Activated CD4-positive, alpha-beta memory T cell treated with anti-CD3 and anti-CD28 coated beads for 36 hours (primary cell): ENCODE measurements around the gene DNAH2. TPM values are rescaled to one million over a fixed set of nuclear protein-coding genes. Genes with fewer than 3 reads are reported as not detected.
"Not testable (repeated sequence)": the region's sequence is repeated elsewhere in the genome, so short reads cannot be mapped to it uniquely, and the experiment has no call there.

Experiments
- CTCF ChIA-PET: fragments of 350-600 bp; sonication (Branson Sonifier 250); formaldehyde crosslinking; loops from one replicate; lab custom pipeline; 2021; ENCODE audit warnings: antibody characterized with exemption, inconsistent platforms; lab: Charles Lee
- POLR2A ChIA-PET: fragments of 350-600 bp; sonication (Branson Sonifier 250); formaldehyde crosslinking; loops from one replicate; lab custom pipeline; 2021; ENCODE audit warnings: antibody characterized with exemption; lab: Charles Lee
- DNase-seq: peaks from one replicate; pipeline ENCODE4 v3.0.0-alpha.2; 2020
- H3K27ac Mint-ChIP-seq: one replicate; pipeline ENCODE4 v1.8.0; 2021; ENCODE audit warnings: mixed read lengths
- H3K27me3 Mint-ChIP-seq: one replicate; pipeline ENCODE4 v1.8.0; 2021; ENCODE audit warnings: mixed read lengths
- H3K36me3 Mint-ChIP-seq: one replicate; pipeline ENCODE4 v1.8.0; 2021; ENCODE audit warnings: mixed read lengths
- H3K4me1 Mint-ChIP-seq: one replicate; pipeline ENCODE4 v1.8.0; 2021; ENCODE audit warnings: low read depth, mixed read lengths
- H3K4me3 Mint-ChIP-seq: one replicate; pipeline ENCODE4 v1.8.0; 2021; ENCODE audit warnings: mild to moderate bottlenecking, mixed read lengths
- H3K9me3 Mint-ChIP-seq: one replicate; pipeline ENCODE4 v1.8.0; 2021; ENCODE audit warnings: mixed read lengths
- intact Hi-C: fragments of 100-400 bp; cut with micrococcal nuclease; formaldehyde crosslinking; loops from one replicate; pipeline ENCODE4 v1.15.1; 2023
- total RNA-seq, 2 experiments: library from RNA; stranded (reverse); gene quantifications; one replicate each; pipeline ENCODE4 v1.2.3, GENCODE V29; 2021

Gene DNAH2
- total RNA-seq, 2 experiments from 2014 or later: not detected

GRCh38 chr17:7794075-7794663 lies 76.6 kb downstream of the DNAH2 start:
- ChIA-PET CTCF (no interaction called here), POLR2A (no interaction called here)
- Mint-ChIP-seq H3K27ac (no peak overlapping the region), H3K9me3 (no peaks in the 10 kb centered on the region), H3K36me3 (no peaks in the 10 kb centered on the region), H3K4me1 (no peaks in the 10 kb centered on the region), H3K27me3 (no peaks in the 10 kb centered on the region), H3K4me3 (no peak overlapping the region)
- intact Hi-C loops: no loop called here
- no peak for DNase-seq

DNA sequence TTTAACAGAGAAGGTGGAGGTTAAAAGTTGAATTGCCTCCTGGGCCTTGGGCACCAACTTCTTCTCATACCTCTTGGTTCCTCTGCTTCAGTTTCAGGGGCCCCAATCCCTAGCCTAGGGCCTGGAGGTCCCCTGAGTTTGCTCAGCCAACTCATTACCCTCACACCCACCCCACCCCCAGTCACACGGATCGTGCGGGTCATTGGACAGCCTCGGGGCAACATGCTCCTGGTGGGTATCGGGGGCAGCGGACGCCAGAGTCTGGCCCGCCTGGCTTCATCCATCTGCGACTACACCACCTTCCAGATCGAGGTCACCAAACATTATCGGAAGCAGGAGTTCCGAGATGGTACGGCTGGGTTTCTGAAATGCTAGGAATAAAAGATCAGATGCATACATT lies 80.4 kb downstream of the DNAH2 start:
- ChIA-PET POLR2A (no interaction called here), CTCF (no interaction called here)
- Mint-ChIP-seq H3K4me1 (no peaks in the 10 kb centered on the region), H3K27me3 (peaks cover 2% of the 10 kb centered on the region), H3K36me3 (no peaks in the 10 kb centered on the region), H3K4me3 (no peak overlapping the region), H3K9me3 (no peaks in the 10 kb centered on the region), H3K27ac (no peak overlapping the region)
- intact Hi-C loops: no loop called here
- DNase-seq: no peak

DNA sequence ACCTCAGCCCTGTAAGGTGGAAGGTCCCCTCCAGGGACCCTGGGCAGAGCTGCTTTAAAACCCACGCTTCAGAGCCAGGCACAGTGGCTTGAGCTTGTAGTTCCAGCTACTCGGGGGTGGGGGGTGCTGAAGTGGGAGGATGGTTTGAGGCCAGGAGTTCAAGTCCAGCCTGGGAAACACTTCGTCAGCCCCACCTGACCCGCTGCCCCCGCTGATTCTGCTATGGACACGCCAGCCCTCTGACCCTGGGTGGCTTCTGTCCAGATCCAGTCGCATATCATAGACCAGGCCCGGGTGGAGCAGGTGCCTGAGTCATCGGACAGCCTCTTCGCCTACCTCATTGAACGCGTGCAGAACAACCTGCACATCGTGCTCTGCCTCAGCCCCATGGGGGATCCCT lies 81.3 kb downstream of the DNAH2 start:
- CTCF ChIA-PET: no interaction called here
- POLR2A ChIA-PET: no interaction called here
- Mint-ChIP-seq H3K4me3 (no peak overlapping the region), H3K4me1 (no peaks in the 10 kb centered on the region), H3K27ac (no peak overlapping the region), H3K36me3 (no peaks in the 10 kb centered on the region), H3K9me3 (no peaks in the 10 kb centered on the region), H3K27me3 (peaks cover 4% of the 10 kb centered on the region)
- intact Hi-C loops: no loop called here
- DNase-seq: no peak

- H3K27ac Mint-ChIP-seq: no peak overlapping the region
- DNase-seq: no peak
- H3K4me3 Mint-ChIP-seq: peak overlapping the region; percentile 12
- ChIA-PET POLR2A (interaction anchor here (0.6 kb wide), 1 partner anchor 23 kb away, joined by 4 read pairs; no protein-coding TSS in a partner anchor), CTCF (interaction anchor here (1.3 kb wide), 1 partner anchor 60 kb away, joined by 3 read pairs; no protein-coding TSS in a partner anchor)
- no peaks in the 10 kb centered on the region for H3K36me3 Mint-ChIP-seq
- H3K9me3 Mint-ChIP-seq: no peaks in the 10 kb centered on the region
- no peaks in the 10 kb centered on the region for H3K4me1 Mint-ChIP-seq
- H3K27me3 Mint-ChIP-seq: peaks cover 14% of the 10 kb centered on the region
- intact Hi-C loops: no loop called here
Observed at GRCh38 chr17:7803981-7804380, 86.4 kb downstream of the DNAH2 start.

DNA sequence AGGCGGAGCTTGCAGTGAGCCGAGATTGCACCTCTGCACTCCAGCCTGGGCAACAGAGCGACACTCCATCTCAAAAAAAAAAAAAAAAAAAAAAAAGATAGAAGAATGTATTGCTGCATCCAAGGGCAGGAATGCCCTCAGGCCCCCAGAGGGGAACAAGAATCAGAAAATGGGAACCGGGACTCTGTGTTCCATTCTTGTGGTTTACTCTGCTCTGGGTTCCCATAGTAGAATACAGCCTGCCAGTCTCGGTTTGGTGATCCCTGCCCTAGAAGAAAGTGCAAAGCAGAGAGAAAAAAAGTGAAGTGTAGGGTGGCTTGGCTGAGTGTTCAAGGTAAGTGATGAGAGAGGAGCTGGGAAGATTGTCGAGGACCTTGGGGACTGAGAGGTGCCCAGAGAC lies 89.0 kb downstream of the DNAH2 start:
- Mint-ChIP-seq H3K36me3 (no peaks in the 10 kb centered on the region), H3K9me3 (no peaks in the 10 kb centered on the region), H3K4me3 (no peak overlapping the region), H3K27me3 (peaks cover 13% of the 10 kb centered on the region), H3K4me1 (no peaks in the 10 kb centered on the region), H3K27ac (no peak overlapping the region)
- ChIA-PET CTCF (no interaction called here), POLR2A (no interaction called here)
- DNase-seq: no peak
- intact Hi-C loops: no loop called here

GRCh38 chr17:7807206-7807605 lies 89.7 kb downstream of the DNAH2 start:
- H3K9me3 Mint-ChIP-seq: no peaks in the 10 kb centered on the region
- ChIA-PET POLR2A (no interaction called here), CTCF (no interaction called here)
- no peaks in the 10 kb centered on the region for H3K36me3 Mint-ChIP-seq
- DNase-seq: no peak
- no peak overlapping the region for H3K4me3 Mint-ChIP-seq
- peaks cover 13% of the 10 kb centered on the region for H3K27me3 Mint-ChIP-seq
- intact Hi-C loops: no loop called here
- H3K4me1 Mint-ChIP-seq: no peaks in the 10 kb centered on the region
- no peak overlapping the region for H3K27ac Mint-ChIP-seq

DNA sequence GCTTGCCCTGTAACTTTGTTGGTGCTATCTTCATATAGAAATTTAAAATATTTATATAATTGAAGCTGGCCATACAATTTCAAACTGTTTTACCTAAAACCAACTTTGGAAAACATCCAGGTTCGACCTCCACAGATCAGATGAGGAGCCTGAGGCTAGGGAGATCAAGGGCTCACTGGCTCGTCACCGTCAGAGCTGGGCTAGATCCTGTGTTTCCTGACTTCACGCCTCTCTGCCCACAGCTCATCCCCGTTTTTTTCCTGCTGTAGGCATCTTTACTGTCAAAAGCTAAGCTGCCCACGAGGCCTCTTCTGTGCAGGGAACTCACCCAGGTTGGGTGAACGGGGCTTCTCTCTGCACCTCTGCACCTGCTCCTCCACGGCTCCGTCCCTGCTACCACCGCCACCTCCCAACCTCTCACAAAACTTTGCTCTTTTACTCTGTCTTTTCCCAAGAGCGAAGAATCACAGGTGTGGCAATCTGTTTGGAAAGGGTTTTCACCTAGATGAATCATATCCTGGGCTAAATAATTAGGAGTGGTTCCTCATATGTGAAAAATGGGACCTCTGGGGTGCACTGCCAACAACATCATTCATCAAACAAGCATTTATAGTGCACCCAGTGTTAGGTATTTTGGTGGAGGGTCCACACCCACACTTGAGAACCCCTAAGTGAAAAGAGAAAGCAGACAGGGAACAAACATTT lies 91.7 kb downstream of the DNAH2 start:
- no peak overlapping the region for H3K4me3 Mint-ChIP-seq
- no peak for DNase-seq
- ChIA-PET CTCF (no interaction called here), POLR2A (no interaction called here)
- no peak overlapping the region for H3K27ac Mint-ChIP-seq
- no peaks in the 10 kb centered on the region for H3K9me3 Mint-ChIP-seq
- no peaks in the 10 kb centered on the region for H3K36me3 Mint-ChIP-seq
- H3K27me3 Mint-ChIP-seq: peaks cover 10% of the 10 kb centered on the region
- H3K4me1 Mint-ChIP-seq: no peaks in the 10 kb centered on the region
- intact Hi-C loops: no loop called here

GRCh38 chr17:7809791-7810343 lies 92.3 kb downstream of the DNAH2 start:
- POLR2A ChIA-PET, CTCF ChIA-PET, H3K27me3 Mint-ChIP-seq, H3K27ac Mint-ChIP-seq, intact Hi-C loops, DNase-seq, H3K9me3 Mint-ChIP-seq, H3K36me3 Mint-ChIP-seq, H3K4me1 Mint-ChIP-seq, H3K4me3 Mint-ChIP-seq: not testable (repeated sequence)

DNA sequence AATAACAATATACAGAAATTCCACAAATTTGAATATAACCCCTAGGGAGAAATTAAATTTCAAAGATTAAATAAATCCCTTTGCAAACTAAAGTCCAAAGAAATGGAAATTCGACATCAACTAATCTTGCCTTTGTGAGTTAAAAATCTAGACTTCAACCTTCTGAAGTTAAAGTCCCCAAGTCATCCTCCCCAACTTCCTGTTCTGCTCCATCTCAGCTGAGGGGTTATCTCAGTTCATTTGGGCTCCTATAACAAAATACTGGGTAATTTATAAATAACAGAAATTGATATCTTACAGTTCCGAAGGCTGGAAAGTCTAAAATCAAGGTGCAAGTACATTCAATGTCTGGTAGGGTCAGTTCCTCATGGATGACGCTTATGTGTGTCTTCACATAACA lies 93.7 kb downstream of the DNAH2 start:
- H3K27ac Mint-ChIP-seq: no peak overlapping the region
- POLR2A ChIA-PET: no interaction called here
- intact Hi-C loops: no loop called here

DNA sequence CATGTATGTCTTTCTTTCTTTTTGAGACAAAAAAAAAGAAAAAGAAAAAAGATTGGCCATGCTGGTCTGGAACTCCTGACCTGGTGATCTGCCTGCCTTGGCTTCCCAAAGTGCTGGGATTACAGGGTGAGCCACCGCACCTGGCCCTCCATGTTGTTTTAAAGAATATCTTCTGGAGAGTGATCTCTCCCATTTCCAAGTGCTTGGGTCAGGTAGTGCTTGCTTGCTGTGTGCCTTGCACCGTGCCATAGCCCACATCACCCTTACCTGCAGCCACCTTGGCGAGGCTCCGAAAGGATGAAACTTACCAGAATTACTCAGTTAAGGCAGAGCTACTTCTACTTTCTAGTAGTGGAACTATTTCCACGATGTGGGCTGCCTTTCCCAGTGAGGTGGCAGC lies 97.4 kb downstream of the DNAH2 start:
- intact Hi-C loops: no loop called here
- no peaks in the 10 kb centered on the region for H3K9me3 Mint-ChIP-seq
- no peak for DNase-seq
- H3K27ac Mint-ChIP-seq: no peak overlapping the region
- no peaks in the 10 kb centered on the region for H3K27me3 Mint-ChIP-seq
- no peaks in the 10 kb centered on the region for H3K36me3 Mint-ChIP-seq
- ChIA-PET POLR2A (no interaction called here), CTCF (interaction anchor here (1.1 kb wide), 2 partner anchors 175 to 278 kb away, joined by 3 read pairs; no protein-coding TSS in a partner anchor)
- H3K4me3 Mint-ChIP-seq: no peak overlapping the region
- H3K4me1 Mint-ChIP-seq: no peaks in the 10 kb centered on the region

More for the DNA sequence above, 93.7 kb downstream of the DNAH2 start:
- no peak for DNase-seq
- Mint-ChIP-seq H3K4me3 (no peak overlapping the region), H3K27me3 (peaks cover 6% of the 10 kb centered on the region), H3K36me3 (no peaks in the 10 kb centered on the region), H3K9me3 (no peaks in the 10 kb centered on the region), H3K4me1 (no peaks in the 10 kb centered on the region)
- CTCF ChIA-PET: interaction anchor here (0.5 to 1.0 kb wide), 3 partner anchors 101 to 179 kb away, joined by 3 read pairs; no protein-coding TSS in a partner anchor

GRCh38 chr17:7816926-7817642 lies 99.5 kb downstream of the DNAH2 start:
- H3K4me1 Mint-ChIP-seq: no peaks in the 10 kb centered on the region
- intact Hi-C loops: no loop called here
- no peak overlapping the region for H3K27ac Mint-ChIP-seq
- H3K36me3 Mint-ChIP-seq: no peaks in the 10 kb centered on the region
- no peaks in the 10 kb centered on the region for H3K9me3 Mint-ChIP-seq
- H3K27me3 Mint-ChIP-seq: no peaks in the 10 kb centered on the region
- no peak overlapping the region for H3K4me3 Mint-ChIP-seq
- DNase-seq: no peak
- CTCF ChIA-PET: interaction anchor here (0.8 to 1.7 kb wide), 2 partner anchors 172 to 173 kb away, joined by 3 to 5 read pairs; no protein-coding TSS in a partner anchor
- POLR2A ChIA-PET: interaction anchor here (0.6 kb wide), 1 partner anchor 180 kb away, joined by 4 read pairs; no protein-coding TSS in a partner anchor

DNA sequence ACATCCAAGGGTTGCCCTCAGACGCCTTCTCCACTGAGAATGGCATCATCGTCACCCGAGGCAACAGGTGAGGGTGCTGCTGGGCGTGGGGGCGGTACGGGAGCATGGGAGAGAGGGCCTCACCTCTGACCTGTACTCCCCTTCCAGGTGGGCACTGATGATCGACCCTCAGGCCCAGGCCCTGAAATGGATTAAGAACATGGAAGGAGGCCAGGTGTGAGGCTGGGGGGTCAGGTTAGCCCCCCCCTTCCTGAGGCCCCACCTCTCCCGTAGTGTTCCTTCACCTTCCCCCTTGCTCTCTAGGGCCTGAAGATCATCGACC lies 100.1 kb downstream of the DNAH2 start:
- ChIA-PET CTCF (no interaction called here), POLR2A (no interaction called here)
- H3K27ac Mint-ChIP-seq: no peak overlapping the region
- H3K36me3 Mint-ChIP-seq: no peaks in the 10 kb centered on the region
- no peaks in the 10 kb centered on the region for H3K9me3 Mint-ChIP-seq
- H3K4me1 Mint-ChIP-seq: no peaks in the 10 kb centered on the region
- H3K27me3 Mint-ChIP-seq: no peaks in the 10 kb centered on the region
- no peak for DNase-seq
- H3K4me3 Mint-ChIP-seq: no peak overlapping the region
- intact Hi-C loops: no loop called here
